MCF 10A (cell line): ENCODE measurements around the gene ASTL. TPM values are rescaled to one million over a fixed set of nuclear protein-coding genes. Genes with fewer than 3 reads are reported as not detected.

Experiments
- BruUV-seq: library from RNA; stranded (reverse); fragments of 400-500 nt; replicated peaks from 2 replicates; lab custom pipeline; 2021; lab: Mats Ljungman, UMichigan
- CTCF ChIA-PET: fragments of 300-600 bp; sonication (Branson Sonifier 250); formaldehyde crosslinking; extraction: SDS; loops from one replicate; lab custom pipeline; 2021; ENCODE audit warnings: antibody characterized with exemption, inconsistent platforms; lab: Yijun Ruan, JAX
- POLR2A ChIA-PET: fragments of 300-600, 350-650 bp; sonication (Branson Sonifier 250); formaldehyde crosslinking; extraction: SDS; loops from one replicate; lab custom pipeline; 2020; ENCODE audit warnings: antibody characterized with exemption, inconsistent platforms; lab: Yijun Ruan, JAX
- DNase-seq: peaks from one replicate; pipeline ENCODE4 v3.0.0-alpha.2; 2018; ENCODE audit not compliant: unreplicated experiment
- H3K27ac Mint-ChIP-seq: one replicate; pipeline ENCODE4 v1.8.0; 2022; ENCODE audit warnings: mild to moderate bottlenecking, low read depth, mixed read lengths; ENCODE audit not compliant: unreplicated experiment
- H3K27me3 Mint-ChIP-seq: one replicate; pipeline ENCODE4 v1.8.0; 2022; ENCODE audit warnings: mixed read lengths; ENCODE audit not compliant: insufficient read depth, unreplicated experiment
- H3K36me3 Mint-ChIP-seq: one replicate; pipeline ENCODE4 v1.8.0; 2022; ENCODE audit warnings: mild to moderate bottlenecking, moderate library complexity, mixed read lengths; ENCODE audit not compliant: insufficient read depth, unreplicated experiment
- H3K4me1 Mint-ChIP-seq: one replicate; pipeline ENCODE4 v1.8.0; 2022; ENCODE audit warnings: mixed read lengths; ENCODE audit not compliant: insufficient read depth, unreplicated experiment
- H3K4me3 Mint-ChIP-seq: one replicate; pipeline ENCODE4 v1.8.0; 2022; ENCODE audit warnings: mild to moderate bottlenecking, moderate library complexity, mixed read lengths; ENCODE audit not compliant: unreplicated experiment
- H3K9me3 Mint-ChIP-seq: one replicate; pipeline ENCODE4 v1.8.0; 2022; ENCODE audit warnings: mixed read lengths; ENCODE audit not compliant: unreplicated experiment
- intact Hi-C: fragments of 100-400 bp; cut with micrococcal nuclease; formaldehyde crosslinking; loops from 2 replicates; pipeline ENCODE4 v1.14.1; 2022
- total RNA-seq: library from RNA; stranded (reverse); gene quantifications from 2 replicates; pipeline ENCODE4 v1.2.3, GENCODE V29; 2022
- TF ChIP-seq, protein P1 (sequence below): fragments of 200-600 bp; IDR thresholded peaks from one replicate; pipeline ENCODE4 v1.8.0; 2022; ENCODE audit warnings: antibody characterized with exemption, mild to moderate bottlenecking; ENCODE audit not compliant: unreplicated experiment

The ASTL gene
- total RNA-seq, 1 experiment from 2014 or later: not detected

DNA sequence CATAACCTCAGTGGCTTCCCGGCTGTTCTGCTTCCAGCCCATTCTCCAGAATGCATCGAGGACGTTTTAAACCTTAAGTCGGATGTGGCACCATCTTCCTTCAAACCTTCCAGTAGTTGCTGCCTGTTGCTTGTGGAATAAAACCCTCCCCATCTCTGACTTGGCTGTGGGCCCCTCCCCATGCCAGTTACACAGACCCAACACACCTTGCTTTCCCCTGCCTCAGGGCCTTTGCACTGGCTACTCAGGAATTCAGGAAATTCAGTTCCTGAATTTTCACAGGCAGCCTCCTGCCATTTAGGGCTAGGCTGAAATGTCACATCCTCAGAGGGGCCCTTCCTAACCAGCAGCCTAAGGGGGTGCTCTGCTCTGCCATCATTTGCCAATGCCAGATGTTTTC is 16.9 kb downstream of the ASTL start:
- H3K27ac Mint-ChIP-seq: no peak overlapping the region
- no peaks in the 10 kb centered on the region for H3K9me3 Mint-ChIP-seq
- ChIA-PET POLR2A (interaction anchor here (0.6 kb wide), 1 partner anchor 29 kb away, joined by 4 read pairs; no protein-coding TSS in a partner anchor), CTCF (no interaction called here)
- no peaks in the 10 kb centered on the region for H3K4me1 Mint-ChIP-seq
- no peak for DNase-seq
- H3K36me3 Mint-ChIP-seq: no peaks in the 10 kb centered on the region
- H3K27me3 Mint-ChIP-seq: peaks cover 52% of the 10 kb centered on the region
- TF ChIP-seq, protein P1, sequence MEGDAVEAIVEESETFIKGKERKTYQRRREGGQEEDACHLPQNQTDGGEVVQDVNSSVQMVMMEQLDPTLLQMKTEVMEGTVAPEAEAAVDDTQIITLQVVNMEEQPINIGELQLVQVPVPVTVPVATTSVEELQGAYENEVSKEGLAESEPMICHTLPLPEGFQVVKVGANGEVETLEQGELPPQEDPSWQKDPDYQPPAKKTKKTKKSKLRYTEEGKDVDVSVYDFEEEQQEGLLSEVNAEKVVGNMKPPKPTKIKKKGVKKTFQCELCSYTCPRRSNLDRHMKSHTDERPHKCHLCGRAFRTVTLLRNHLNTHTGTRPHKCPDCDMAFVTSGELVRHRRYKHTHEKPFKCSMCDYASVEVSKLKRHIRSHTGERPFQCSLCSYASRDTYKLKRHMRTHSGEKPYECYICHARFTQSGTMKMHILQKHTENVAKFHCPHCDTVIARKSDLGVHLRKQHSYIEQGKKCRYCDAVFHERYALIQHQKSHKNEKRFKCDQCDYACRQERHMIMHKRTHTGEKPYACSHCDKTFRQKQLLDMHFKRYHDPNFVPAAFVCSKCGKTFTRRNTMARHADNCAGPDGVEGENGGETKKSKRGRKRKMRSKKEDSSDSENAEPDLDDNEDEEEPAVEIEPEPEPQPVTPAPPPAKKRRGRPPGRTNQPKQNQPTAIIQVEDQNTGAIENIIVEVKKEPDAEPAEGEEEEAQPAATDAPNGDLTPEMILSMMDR: no peak
- BruUV-seq: no TSS peak
- intact Hi-C loops: no loop called here
- H3K4me3 Mint-ChIP-seq: no peak overlapping the region

DNA sequence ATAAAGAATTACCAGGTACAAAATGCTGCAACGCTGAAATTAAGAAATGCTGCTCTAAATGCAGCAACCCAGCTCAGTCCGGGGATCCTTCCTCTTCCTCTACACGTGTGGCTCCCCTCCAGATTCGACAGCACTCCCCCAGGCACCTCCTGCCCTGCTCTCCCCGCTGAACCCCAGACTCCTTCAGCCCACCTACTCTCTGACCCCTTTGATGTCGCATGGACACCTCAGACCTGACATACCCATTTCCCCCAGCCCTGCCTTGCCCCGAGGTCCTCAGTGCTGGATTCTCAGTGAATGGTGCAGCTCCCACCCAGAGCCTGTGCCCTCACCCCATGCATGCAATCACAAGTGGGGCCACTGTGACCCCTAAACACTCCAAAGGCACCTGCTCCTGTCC is 17.3 kb downstream of the ASTL start:
- H3K9me3 Mint-ChIP-seq: no peaks in the 10 kb centered on the region
- DNase-seq: no peak
- POLR2A ChIA-PET: interaction anchor here (0.6 kb wide), 1 partner anchor 29 kb away, joined by 4 read pairs; no protein-coding TSS in a partner anchor
- peaks cover 48% of the 10 kb centered on the region for H3K27me3 Mint-ChIP-seq
- H3K27ac Mint-ChIP-seq: no peak overlapping the region
- CTCF ChIA-PET: interaction anchor here (0.6 kb wide), 1 partner anchor 21 kb away, joined by 4 read pairs; no protein-coding TSS in a partner anchor
- no TSS peak for BruUV-seq
- no peaks in the 10 kb centered on the region for H3K36me3 Mint-ChIP-seq
- no peak overlapping the region for H3K4me3 Mint-ChIP-seq
- intact Hi-C loops: no loop called here
- H3K4me1 Mint-ChIP-seq: no peaks in the 10 kb centered on the region
- TF ChIP-seq, protein P1: no peak

DNA sequence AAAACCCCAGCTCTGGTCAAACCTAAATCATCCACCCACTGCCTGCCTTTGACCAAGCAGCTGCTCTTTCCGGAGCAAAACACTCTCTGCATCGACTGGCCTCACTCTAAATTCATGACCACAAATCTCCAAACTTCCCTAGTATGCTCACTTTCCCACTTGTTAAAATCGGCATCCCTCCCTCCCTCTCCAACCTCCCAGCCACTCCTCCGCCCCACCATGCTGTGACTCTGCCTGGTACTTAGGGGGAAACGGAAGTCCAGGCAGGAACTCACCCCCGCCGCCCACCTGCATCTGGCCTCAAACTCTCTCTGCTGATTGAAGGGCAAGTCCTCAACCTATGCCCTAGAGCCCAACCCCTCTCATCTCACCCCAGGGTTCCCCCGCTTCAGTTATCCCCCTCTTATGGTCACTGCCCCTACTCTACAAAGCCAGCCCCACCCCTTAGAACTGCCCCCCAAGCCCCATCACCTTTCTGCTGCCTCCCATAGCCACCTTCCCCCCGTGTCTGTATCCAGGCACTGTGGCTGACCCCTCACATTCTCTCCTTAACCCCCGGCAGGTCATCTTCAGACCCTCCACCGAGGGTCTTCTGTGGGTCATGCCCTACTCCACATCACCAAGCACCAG is 18.1 kb downstream of the ASTL start:
- H3K36me3 Mint-ChIP-seq: no peaks in the 10 kb centered on the region
- H3K4me1 Mint-ChIP-seq: no peaks in the 10 kb centered on the region
- DNase-seq: no peak
- no TSS peak for BruUV-seq
- POLR2A ChIA-PET: no interaction called here
- H3K27me3 Mint-ChIP-seq: peaks cover 47% of the 10 kb centered on the region
- no peak overlapping the region for H3K4me3 Mint-ChIP-seq
- no peaks in the 10 kb centered on the region for H3K9me3 Mint-ChIP-seq
- intact Hi-C loops: no loop called here
- no peak overlapping the region for H3K27ac Mint-ChIP-seq
- CTCF ChIA-PET: interaction anchor here (0.6 kb wide), 1 partner anchor 22 kb away, joined by 4 read pairs; no protein-coding TSS in a partner anchor
- TF ChIP-seq, protein P1: no peak

DNA sequence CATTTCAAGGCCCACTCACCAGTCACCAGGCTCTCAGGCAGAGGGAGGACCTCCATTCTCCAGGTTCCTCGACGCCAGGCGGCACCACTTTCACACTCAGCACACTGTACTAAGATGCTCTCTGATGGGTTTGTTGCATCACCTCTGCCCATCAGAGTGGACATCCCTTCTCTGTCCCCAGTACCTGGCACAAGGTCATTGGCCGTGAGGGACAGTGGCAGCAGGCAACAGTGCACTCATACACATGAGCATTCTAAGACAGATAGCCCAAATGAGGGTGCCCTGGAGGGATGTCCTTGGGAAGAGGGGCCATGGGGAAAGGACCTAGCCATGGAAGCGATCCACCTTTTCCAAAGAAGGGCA is 18.9 kb downstream of the ASTL start:
- POLR2A ChIA-PET: no interaction called here
- no TSS peak for BruUV-seq

More for the DNA sequence above, 18.9 kb downstream of the ASTL start:
- Mint-ChIP-seq H3K4me3 (no peak overlapping the region), H3K9me3 (no peaks in the 10 kb centered on the region), H3K4me1 (no peaks in the 10 kb centered on the region), H3K36me3 (no peaks in the 10 kb centered on the region), H3K27ac (no peak overlapping the region), H3K27me3 (peaks cover 42% of the 10 kb centered on the region)
- no peak for DNase-seq
- TF ChIP-seq, protein P1: no peak
- intact Hi-C loops: no loop called here
- CTCF ChIA-PET: interaction anchor here (1.5 to 3.2 kb wide), 3 partner anchors 17 to 127 kb away, joined by 6 to 24 read pairs (median 19); no protein-coding TSS in a partner anchor
